HepG2 (cell line): ENCODE data around the gene SIGMAR1. TPM values are rescaled to one million over a fixed set of nuclear protein-coding genes. Genes with fewer than 3 reads are reported as not detected.
A peak's percentile ranks its signal among the peaks of the same experiment; 100 is the strongest.

Source experiments
- ATRX ChIP-seq: sonication (generic); formaldehyde crosslinking; IDR thresholded peaks from 2 replicates; pipeline ENCODE4 v1.4.0; 2020; ENCODE audit warnings: missing genetic modification reagents, borderline replicate concordance
- ELF3 ChIP-seq: IDR thresholded peaks from 2 replicates; pipeline ENCODE4 v1.6.1; 2016; ENCODE audit warnings: missing genetic modification reagents, missing compliant biosample characterization
- EP300 ChIP-seq, 3 experiments: sonication (generic) in 1 of 3; formaldehyde crosslinking in 1 of 3; IDR thresholded peaks; 2 replicates each; pipeline versions ENCODE4 v1.5.1 to v1.6.1; 2011 to 2020; ENCODE audit warnings: low read depth in 2 of 3, low read length in 2 of 3, borderline replicate concordance in 1 of 3, improper control_type of control experiment in 1 of 3, mild to moderate bottlenecking in 1 of 3, missing genetic modification reagents in 1 of 3, moderate library complexity in 1 of 3
- HMG20A ChIP-seq: IDR thresholded peaks from 2 replicates; pipeline ENCODE4 v1.6.1; 2016; ENCODE audit warnings: borderline replicate concordance
- IKZF1 ChIP-seq: fragments of 450-650 bp; IDR thresholded peaks from 2 replicates; pipeline ENCODE4 v1.7.1; 2016
- JUN ChIP-seq: sonication (generic); formaldehyde crosslinking; IDR thresholded peaks from 2 replicates; pipeline ENCODE4 v1.4.0; 2020; ENCODE audit warnings: mild to moderate bottlenecking, missing genetic modification reagents
- KLF6 ChIP-seq: IDR thresholded peaks from 2 replicates; pipeline ENCODE4 v1.8.0; 2016; ENCODE audit warnings: missing biosample characterization, missing genetic modification reagents
- MTF1 ChIP-seq: sonication (generic); formaldehyde crosslinking; IDR thresholded peaks from 2 replicates; pipeline ENCODE4 v1.5.0; 2020; ENCODE audit warnings: missing genetic modification reagents
- ONECUT2 ChIP-seq: sonication (generic); formaldehyde crosslinking; IDR thresholded peaks from 2 replicates; pipeline ENCODE4 v1.4.0; 2020; ENCODE audit warnings: missing genetic modification reagents
- PAX8 ChIP-seq: sonication (generic); formaldehyde crosslinking; IDR thresholded peaks from 2 replicates; pipeline ENCODE4 v1.8.0; 2022; ENCODE audit warnings: mild to moderate bottlenecking, missing genetic modification reagents, borderline replicate concordance
- RCOR2 ChIP-seq: IDR thresholded peaks from 2 replicates; pipeline ENCODE4 v1.6.1; 2016; ENCODE audit warnings: missing biosample characterization, missing genetic modification reagents
- SYNCRIP ChIP-seq: fragments of 200-400 bp; formaldehyde crosslinking; IDR thresholded peaks from 2 replicates; pipeline ENCODE4 v1.6.1; 2018; ENCODE audit warnings: mild to moderate bottlenecking, low read depth, low read length; ENCODE audit not compliant: insufficient read depth
- TOE1 ChIP-seq: sonication (generic); formaldehyde crosslinking; IDR thresholded peaks from 2 replicates; pipeline ENCODE4 v1.4.0; 2020; ENCODE audit warnings: mild to moderate bottlenecking, missing genetic modification reagents
- U2AF1 ChIP-seq: fragments of 200-400 bp; formaldehyde crosslinking; optimal IDR thresholded peaks from 2 replicates; pipeline ENCODE3; 2017; ENCODE audit warnings: mild to moderate bottlenecking, low read depth, low read length
- ZBTB26 ChIP-seq: IDR thresholded peaks from 2 replicates; pipeline ENCODE4 v1.6.1; 2016; ENCODE audit warnings: missing compliant biosample characterization, missing genetic modification reagents, borderline replicate concordance
- ZC3H4 ChIP-seq: sonication (generic); formaldehyde crosslinking; IDR thresholded peaks from 2 replicates; pipeline ENCODE4 v1.4.0; 2020; ENCODE audit warnings: missing genetic modification reagents, borderline replicate concordance
- ZFYVE20 ChIP-seq: sonication (generic); formaldehyde crosslinking; IDR thresholded peaks from 2 replicates; pipeline ENCODE4 v1.8.0; 2023; ENCODE audit warnings: low read depth, mild to moderate bottlenecking, moderate library complexity, missing genetic modification reagents, borderline replicate concordance
- ZMAT5 ChIP-seq: sonication (generic); formaldehyde crosslinking; IDR thresholded peaks from 2 replicates; pipeline ENCODE4 v1.5.0; 2020; ENCODE audit warnings: mild to moderate bottlenecking, low read depth, missing genetic modification reagents, borderline replicate concordance
- ZNF256 ChIP-seq: sonication (generic); formaldehyde crosslinking; conservative IDR thresholded peaks from 2 replicates; pipeline ENCODE4 v1.4.0; 2020; ENCODE audit warnings: missing genetic modification reagents
- ZNF296 ChIP-seq: sonication (generic); formaldehyde crosslinking; conservative IDR thresholded peaks from 2 replicates; pipeline ENCODE4 v1.5.0; 2020; ENCODE audit warnings: mild to moderate bottlenecking, missing genetic modification reagents
- ZNF446 ChIP-seq: sonication (generic); formaldehyde crosslinking; IDR thresholded peaks from 2 replicates; pipeline ENCODE4 v1.5.0; 2020; ENCODE audit warnings: mild to moderate bottlenecking, missing genetic modification reagents
- ZNF547 ChIP-seq: sonication (generic); formaldehyde crosslinking; IDR thresholded peaks from 2 replicates; pipeline ENCODE4 v1.5.1; 2020; ENCODE audit warnings: mild to moderate bottlenecking, missing genetic modification reagents
- ZNF607 ChIP-seq: sonication (generic); formaldehyde crosslinking; IDR thresholded peaks from 2 replicates; pipeline ENCODE4 v1.5.1; 2020; ENCODE audit warnings: missing genetic modification reagents, mild to moderate bottlenecking, borderline replicate concordance
- ZNF674 ChIP-seq: sonication (generic); formaldehyde crosslinking; IDR thresholded peaks from 2 replicates; pipeline ENCODE4 v1.5.0; 2020; ENCODE audit warnings: low read depth, mild to moderate bottlenecking, missing genetic modification reagents
- ZNF772 ChIP-seq: sonication (generic); formaldehyde crosslinking; IDR thresholded peaks from 2 replicates; pipeline ENCODE4 v1.5.0; 2020; ENCODE audit warnings: mild to moderate bottlenecking, missing genetic modification reagents
- ZNF839 ChIP-seq: sonication (generic); formaldehyde crosslinking; IDR thresholded peaks from 2 replicates; pipeline ENCODE4 v1.4.0; 2020; ENCODE audit warnings: missing genetic modification reagents, mild to moderate bottlenecking, borderline replicate concordance
- polyA plus RNA-seq, 8 experiments: library from polyadenylated mRNA; depleted of rRNA in 3 of 8; stranded (reverse) in 7 of 8; unstranded in 1 of 8; fragments of >200 nt; fragmentation: Illumina TruSeq in 4 of 8; extraction: Trizol in 4 of 8; gene quantifications; 2 replicates each; pipeline versions ENCODE4 v1.2.1 to v1.2.3, GENCODE V29; 2011 to 2016; ENCODE audit warnings: low read depth in 4 of 8, missing spikeins in 1 of 8, mixed read lengths in 1 of 8; ENCODE audit not compliant: insufficient read depth in 1 of 8
- total RNA-seq, 5 experiments: library from RNA; depleted of rRNA; stranded (reverse); fragments of >200 nt; fragmentation: Illumina TruSeq; extraction: Trizol; gene quantifications; 2 replicates each; pipeline ENCODE4 v1.2.3, GENCODE V29; 2016; ENCODE audit warnings: low read depth in 1 of 5
- TF ChIP-seq, protein P1 (sequence below): sonication (generic); formaldehyde crosslinking; IDR thresholded peaks from 2 replicates; pipeline ENCODE4 v1.4.0; 2020; ENCODE audit warnings: missing genetic modification reagents, low read depth, mild to moderate bottlenecking, borderline replicate concordance
- TF ChIP-seq, protein P2 (sequence below): fragments of 450-650 bp; IDR thresholded peaks from 2 replicates; pipeline ENCODE4 v1.6.1; 2017

The SIGMAR1 gene
- total and polyA plus RNA-seq, 2 of the 13 experiments (the other 11 are each of a cell fraction or from before 2014, with no cell fraction given), result 38.9 to 60.8 TPM

DNA sequence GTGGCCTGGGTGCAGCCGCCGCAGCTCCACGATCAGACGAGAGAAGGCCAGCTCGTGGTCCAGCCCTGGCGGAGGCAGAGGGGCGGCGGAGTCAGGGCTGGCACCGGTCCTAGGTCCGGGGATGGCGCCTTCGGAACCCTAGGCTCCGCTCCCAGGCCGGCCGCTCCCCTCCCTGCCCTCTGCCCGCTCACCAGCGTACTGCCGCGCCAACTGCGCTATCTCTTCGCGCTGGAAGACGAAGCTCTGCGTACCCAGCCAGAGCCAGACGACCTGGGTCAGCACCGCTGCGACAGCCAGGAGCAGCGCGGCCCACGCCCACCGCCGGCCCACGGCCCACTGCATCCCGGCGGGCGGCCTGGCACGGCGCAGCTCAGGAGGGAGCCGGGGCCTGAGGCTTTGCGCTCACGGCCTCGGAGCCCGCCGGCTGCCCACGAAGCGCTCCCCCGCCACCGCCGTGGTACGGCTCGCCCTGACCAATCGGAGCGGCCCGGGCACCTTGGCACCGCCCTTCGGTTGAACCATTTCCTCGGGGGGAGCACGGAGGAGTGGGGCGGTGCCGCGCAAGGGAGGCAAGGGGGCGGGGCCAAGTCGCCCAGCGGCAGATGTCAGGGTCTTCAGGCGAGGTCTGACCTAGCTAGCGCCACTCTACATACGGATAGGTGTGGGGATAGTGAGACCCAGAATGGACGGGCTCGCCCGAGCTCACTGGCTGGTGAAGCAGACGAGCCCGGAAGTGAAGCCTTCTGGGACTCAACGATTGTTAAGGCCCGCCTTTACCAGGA, at the start of gene SIGMAR1 (continued):
- TF ChIP-seq ZMAT5 (CRISPR knock-in tag), result no peak
- TF ChIP-seq IKZF1, result no peak
- TF ChIP-seq ZC3H4 (CRISPR knock-in tag), result no peak
- 0 out of 2 replicates have a peak, but pooled peaks have one; percentile 58 for TF ChIP-seq ZNF839 (CRISPR knock-in tag)
- TF ChIP-seq SYNCRIP, result no peak
- no peak; the same call in 1 of the 2 replicates for TF ChIP-seq ONECUT2
- TF ChIP-seq JUN (CRISPR knock-in tag), result no peak
- peak; percentile 48; the same call in 1 of the 2 replicates for TF ChIP-seq ELF3 (CRISPR knock-in tag)
- peak; percentile 43; the same call in 1 of the 2 replicates for TF ChIP-seq TOE1 (CRISPR knock-in tag)
- peak; percentile 66 for TF ChIP-seq ZFYVE20 (CRISPR knock-in tag)
- peak; percentile 99 for TF ChIP-seq ZNF547 (CRISPR knock-in tag)
- no peak for TF ChIP-seq ZNF256
- TF ChIP-seq, protein P1, sequence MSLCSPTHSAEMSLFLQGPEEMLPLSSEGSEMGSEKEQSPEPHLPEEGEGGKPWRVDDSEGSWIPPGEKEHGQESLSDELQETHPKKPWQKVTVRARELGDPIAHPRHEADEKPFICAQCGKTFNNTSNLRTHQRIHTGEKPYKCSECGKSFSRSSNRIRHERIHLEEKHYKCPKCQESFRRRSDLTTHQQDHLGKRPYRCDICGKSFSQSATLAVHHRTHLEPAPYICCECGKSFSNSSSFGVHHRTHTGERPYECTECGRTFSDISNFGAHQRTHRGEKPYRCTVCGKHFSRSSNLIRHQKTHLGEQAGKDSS, result peak; percentile 43
- TF ChIP-seq RCOR2 (CRISPR knock-in tag), result no peak
- TF ChIP-seq ZNF674 (CRISPR knock-in tag), result no peak
- TF ChIP-seq ZNF607 (CRISPR knock-in tag), result peak; percentile 69; the same call in 1 of the 2 replicates
- no peak for TF ChIP-seq U2AF1
- TF ChIP-seq KLF6 (CRISPR knock-in tag), result peak; percentile 71
- TF ChIP-seq, protein P2, sequence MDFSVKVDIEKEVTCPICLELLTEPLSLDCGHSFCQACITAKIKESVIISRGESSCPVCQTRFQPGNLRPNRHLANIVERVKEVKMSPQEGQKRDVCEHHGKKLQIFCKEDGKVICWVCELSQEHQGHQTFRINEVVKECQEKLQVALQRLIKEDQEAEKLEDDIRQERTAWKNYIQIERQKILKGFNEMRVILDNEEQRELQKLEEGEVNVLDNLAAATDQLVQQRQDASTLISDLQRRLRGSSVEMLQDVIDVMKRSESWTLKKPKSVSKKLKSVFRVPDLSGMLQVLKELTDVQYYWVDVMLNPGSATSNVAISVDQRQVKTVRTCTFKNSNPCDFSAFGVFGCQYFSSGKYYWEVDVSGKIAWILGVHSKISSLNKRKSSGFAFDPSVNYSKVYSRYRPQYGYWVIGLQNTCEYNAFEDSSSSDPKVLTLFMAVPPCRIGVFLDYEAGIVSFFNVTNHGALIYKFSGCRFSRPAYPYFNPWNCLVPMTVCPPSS, result no peak
- TF ChIP-seq HMG20A (CRISPR knock-in tag), result no peak
- TF ChIP-seq ZNF296 (CRISPR knock-in tag), result no peak
- no peak for TF ChIP-seq ATRX
- TF ChIP-seq EP300 (IDR thresholded peaks at IDR 0.05; ENCODE audit: low read depth in 2 of 2, low read length in 2 of 2), result no peak
- TF ChIP-seq EP300 (CRISPR knock-in tag; IDR thresholded peaks at IDR 0.05; ENCODE audit: borderline replicate concordance), result no peak
- TF ChIP-seq ZNF446 (CRISPR knock-in tag), result peak; percentile 95; the same call in 1 of the 2 replicates
- no peak for TF ChIP-seq ZBTB26 (CRISPR knock-in tag)
- peak; percentile 44; the same call in 1 of the 2 replicates for TF ChIP-seq PAX8
- 0 out of 2 replicates have a peak, but pooled peaks have one; percentile 28 for TF ChIP-seq ZNF772 (CRISPR knock-in tag)
- no peak for TF ChIP-seq MTF1 (CRISPR knock-in tag)
